Measurements from ENCODE around the gene RPTOR.
A peak's percentile ranks its signal among the peaks of the same experiment; 100 is the strongest.

RPTOR gene

DNA sequence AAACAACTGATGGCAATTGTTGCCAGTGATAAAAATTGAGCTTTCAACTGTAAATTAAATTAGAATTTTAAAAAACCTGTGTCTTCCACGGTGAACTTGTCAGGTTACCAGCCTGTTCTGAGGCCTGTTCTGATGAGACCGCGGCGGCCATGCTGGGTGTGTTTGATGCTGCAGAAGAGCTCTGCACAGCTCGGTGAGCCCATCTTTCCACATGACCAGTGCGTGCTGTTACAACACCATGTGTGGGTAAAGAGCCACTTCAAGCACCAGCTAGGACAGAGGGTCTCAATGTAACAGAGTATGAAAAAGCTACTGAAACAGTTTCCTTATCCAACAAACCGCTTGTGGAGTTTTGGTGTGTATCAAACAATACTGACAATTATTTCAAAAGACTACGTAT lies 48.5 kb downstream of the RPTOR start:
- no peak for DNase-seq (ENCODE audit: low spot score)

DNA sequence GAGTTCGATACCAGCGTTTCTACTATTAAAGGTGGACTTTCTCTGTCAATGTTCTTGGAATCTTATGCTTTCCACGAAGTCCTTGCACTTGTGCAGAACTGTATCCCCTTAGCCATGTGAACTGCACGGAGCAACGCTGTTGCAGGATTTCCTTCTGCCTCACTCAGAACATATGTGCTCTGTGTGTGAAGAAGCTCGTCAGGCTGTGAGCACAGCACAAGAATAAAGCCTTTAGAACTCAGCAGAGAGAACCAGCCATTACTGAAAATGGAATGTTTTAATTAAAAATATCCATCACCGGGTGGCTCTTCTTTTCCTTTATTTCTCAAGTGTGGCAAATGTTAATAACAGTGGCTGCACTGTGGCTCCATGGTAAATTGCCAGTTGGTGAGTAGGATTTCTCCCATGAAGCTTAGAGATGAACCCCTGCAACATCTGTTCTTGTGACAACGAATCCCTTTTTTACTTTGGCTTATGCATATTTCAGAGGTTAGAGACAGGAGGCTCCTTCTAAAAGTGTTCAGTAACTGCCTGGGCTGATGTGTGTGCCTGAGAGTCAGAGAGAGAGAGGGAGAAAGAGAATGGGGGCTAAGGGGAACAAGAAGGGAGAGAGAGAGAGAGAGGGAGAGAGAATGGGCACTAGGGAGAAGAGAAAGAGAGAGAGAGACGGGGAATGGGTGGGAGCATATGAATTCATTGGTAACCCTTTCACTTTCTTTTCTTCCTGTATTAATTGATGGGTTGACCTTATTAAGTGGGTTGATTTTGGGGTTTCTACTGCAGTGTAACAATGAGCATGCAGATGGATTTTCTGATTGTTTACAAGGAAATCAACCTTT lies 50.0 kb downstream of the RPTOR start:
- no peak for DNase-seq (ENCODE audit: low spot score)

DNA sequence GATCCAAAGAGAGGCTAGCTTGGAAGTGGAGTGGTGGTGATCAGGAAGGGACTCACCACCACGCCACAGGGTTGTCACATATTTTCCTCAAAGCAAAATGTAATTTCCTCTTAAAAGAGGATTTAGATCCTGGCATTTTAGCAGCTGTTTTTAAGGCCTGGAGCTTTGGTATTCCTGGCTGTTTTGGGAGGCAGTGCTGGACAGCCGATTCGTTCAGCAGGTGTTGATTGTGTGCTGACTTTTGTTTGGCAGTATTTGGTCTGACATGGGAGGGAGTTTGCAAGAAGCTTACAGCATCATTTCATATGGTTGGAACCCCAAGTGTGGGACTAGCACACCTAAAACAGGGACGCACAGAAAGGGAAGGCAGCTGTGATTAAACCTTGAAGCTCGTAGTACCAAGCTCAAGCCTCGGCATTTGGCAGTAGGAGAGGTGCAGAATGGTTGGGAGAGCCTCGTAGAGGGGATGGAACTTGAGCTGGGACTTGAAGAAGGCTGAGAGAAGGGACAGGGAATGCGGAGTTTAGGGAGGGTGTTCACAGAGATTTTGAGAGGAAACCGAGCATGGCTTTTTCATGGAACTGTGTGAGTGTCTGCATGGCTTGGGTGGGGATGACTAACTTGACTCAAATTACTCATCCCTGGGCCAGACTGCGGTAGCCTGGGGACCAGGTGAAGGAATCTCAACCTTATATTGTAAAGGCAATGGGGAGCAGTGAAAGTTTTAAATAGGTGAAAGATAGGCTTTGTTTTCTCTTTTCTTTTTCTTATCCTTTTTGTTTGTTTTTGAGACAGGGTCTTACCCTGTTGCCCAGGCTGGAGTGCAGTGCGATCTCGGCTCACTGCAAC lies 52.3 kb downstream of the RPTOR start:
- DNase-seq (ENCODE audit: low spot score) = no peak

DNA sequence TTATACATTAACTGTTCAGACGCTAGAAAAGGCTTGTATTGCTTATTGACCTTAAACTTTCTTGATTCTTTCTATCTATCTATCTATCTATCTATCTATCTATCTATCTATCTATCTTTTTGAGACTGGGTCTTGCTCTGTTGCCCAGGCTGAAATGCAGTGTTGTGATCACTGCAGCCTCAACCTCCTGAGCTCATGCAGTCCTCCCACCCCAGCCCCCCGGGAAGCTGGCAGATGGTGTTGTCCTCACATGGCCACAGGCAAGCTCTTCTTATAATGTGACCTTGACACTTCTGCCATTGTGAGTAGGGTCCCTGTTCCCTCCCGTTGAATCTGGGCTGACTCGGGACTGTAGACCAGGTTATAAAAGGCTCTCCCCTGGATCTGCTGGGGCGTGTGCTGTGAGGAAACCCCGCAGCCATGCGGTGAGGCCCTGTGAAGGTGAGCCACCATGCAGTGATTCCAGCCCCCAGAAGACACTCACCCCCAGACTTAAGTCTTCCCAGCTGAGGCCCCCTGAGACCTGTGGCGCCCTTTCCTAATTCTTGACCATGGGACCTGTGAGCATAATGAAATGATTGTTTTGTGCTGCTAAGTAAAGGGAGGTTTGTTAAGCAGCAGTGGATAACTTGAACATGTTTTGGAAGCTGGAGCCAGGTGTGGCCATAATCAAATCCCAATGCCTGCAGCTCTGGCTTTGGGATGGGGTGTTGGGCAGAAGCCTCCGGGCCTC lies 54.3 kb downstream of the RPTOR start:
- no peak for DNase-seq (ENCODE audit: low spot score)

DNA sequence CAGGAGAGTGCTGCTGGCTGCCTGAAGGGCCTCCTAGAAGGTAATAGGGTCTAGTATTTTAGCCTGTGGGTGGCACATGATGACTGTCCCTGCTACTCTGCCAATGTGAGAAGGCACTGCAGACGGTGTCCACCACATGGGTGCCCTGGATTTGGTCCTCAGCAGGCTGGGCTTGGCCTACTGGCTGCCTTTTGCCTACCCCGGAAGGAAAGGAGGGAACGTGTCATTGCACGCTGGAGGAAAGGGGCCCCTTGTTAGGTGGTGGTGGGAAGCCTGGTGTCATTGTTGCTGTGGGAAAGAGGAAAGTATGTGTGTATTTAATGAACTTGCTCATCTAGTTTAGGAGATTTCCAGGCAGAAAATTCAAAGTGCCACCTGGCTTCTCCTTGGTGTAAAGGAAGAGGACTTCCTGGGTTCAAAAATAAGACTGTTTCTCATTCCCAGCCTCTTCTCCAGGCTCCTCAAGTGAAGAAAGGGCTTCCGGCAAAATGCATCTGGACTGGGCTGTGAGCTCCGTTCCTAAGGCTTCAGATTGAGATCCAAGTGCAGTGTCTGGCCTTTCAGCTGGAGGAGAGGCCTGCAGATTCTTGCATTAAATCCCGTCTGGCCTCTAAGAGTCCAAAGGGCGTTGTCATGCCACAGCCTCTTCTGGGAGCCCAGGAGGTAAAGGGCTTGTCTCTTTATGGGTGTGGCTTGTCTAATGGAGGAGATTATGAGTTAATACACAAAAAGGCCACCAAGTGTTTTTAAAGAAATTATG lies 55.1 kb downstream of the RPTOR start:
- no peak for DNase-seq (ENCODE audit: low spot score)

DNA sequence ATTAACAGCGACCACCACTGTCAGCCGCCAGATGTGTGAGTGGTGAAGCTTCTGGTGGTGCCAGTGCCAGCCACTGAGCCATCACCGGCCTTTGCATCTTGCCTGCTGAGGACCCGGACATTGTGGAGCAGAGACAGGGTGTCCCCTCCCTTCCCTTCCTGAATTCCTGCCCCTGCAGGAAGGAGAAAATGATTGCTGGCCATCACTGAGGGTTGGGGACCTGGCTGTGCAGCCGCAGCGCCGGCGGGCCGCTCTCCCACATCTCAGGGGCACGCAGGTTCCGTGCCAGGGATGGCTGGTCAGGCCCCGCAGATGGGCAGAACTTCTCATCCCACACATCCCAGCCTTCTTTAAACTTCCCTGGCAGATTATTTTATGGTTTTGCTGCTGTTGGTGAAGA lies 56.5 kb downstream of the RPTOR start:
- DNase-seq (ENCODE audit: low spot score) = no peak

DNA sequence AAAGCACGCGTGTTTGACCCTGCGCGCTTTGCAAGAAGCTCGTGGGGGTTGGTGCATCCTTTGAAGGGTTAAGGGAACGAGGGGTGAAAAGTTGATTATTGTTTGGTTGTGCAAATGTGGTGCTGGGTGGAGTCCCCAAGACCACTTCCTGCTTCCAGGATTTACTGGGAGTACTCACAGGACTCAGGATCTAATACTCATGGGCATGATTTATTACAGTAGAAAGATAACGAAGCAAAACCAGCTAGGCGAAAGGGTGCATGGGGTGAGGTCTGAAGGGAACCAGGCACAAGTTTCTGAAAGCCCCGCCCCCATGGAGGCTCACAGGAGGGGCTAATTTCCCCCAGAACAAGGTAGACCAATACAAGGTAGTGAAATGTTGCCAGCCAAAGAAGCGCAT lies 58.8 kb downstream of the RPTOR start:
- DNase-seq (ENCODE audit: low spot score) = no peak

DNA sequence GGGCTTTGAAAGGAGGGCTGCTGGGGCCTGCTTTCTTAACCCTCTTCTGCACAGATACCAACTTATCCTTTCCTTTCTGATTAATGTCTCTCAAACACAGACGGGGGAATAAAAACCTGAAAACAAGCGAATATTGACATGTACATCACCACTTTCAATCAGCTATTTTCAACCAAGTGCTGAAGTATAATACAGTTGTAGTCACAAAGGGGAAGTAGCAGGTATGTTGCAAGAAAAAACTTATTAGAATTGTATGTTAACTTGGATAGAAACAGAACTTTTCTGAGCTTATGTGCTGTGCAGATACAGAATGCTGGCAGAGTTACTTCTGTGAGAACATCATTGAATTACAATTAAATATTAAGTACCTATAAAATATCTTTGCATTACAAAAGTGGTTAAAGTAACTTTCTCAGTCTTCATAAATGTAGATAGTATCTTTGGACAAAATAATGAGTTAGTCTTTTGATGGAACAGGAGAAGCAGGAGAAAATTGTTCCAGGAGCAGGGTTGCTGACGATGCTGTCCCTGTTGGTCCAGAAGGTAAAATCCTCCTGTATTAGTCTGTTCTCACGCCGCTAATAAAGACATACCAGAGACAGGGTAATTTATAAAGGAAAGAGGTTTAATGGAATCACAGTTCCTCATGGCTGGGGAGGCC lies 59.5 kb downstream of the RPTOR start:
- DNase-seq (ENCODE audit: low spot score) = no peak

DNA sequence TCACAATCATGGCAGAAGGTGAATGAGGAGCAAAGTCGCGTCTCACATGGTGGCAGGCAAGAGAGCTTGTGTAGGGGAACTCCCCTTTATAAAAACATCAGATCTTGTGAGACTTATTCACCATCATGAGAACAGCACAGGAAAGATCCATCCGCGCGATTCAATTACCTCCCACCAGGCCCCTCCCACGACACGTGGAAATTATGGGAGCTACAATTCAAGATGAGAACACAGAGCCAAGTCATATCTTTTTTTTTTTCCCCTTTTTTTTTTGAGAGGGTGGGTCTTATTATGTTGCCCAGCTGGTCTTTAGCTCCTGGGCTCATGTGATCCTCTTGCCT lies 60.0 kb downstream of the RPTOR start:
- no peak for DNase-seq (ENCODE audit: low spot score)

DNA sequence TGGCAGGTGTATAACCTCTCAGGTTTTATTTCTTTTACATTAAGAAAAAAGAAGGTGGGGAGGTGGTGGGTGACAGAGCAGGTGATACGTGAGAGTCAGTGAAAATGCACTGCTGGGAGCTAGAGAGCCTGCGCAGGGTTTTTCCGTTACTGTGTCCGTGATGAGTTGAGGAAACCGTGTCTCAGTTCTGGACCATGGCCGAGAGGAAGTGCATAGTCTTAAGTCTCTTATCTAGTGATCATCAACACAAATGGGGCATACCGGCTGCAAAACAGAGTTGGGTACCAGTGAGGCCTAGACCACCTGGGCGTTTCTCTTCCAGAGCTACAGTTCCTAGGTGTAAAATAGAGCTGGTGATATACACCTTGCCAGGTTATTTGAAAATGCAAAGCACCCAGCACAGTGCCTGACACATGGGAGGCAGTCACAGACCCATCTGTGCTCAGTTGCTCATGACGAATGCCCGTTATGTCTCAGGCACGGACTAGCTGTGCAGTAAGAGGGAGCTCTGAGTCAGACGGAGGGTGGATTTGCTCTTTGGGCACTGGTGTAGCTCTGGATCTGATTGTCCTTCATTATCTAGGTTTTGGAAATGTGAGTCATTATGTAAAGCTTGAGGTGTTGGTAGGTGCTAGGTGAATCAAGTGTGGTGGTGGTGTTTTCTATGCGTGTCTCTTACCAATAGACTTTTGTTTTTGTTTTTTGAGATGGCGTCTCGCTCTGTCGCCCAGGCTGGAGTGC lies 60.9 kb downstream of the RPTOR start:
- DNase-seq (ENCODE audit: low spot score) = peak; percentile 75

DNA sequence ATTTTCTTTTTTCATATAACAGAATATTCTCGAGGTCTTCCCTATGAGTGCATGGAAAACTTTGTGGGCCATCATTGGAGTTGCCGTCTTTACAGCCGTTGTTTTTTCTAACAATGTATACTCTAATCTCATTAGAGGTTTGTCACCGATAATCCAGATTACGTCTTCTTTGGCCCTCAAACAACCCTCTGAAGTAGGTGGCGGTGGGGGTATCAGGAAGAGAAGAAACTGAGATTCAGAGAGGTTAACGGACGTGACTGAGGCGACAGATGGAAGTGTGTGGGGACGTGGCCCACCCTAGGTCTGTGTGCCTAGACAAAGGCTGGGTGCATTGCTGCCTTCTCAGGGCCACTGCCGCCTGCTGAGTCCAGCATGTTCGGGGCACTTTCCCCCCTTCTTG lies 63.7 kb downstream of the RPTOR start:
- DNase-seq (ENCODE audit: low spot score) = no peak

DNA sequence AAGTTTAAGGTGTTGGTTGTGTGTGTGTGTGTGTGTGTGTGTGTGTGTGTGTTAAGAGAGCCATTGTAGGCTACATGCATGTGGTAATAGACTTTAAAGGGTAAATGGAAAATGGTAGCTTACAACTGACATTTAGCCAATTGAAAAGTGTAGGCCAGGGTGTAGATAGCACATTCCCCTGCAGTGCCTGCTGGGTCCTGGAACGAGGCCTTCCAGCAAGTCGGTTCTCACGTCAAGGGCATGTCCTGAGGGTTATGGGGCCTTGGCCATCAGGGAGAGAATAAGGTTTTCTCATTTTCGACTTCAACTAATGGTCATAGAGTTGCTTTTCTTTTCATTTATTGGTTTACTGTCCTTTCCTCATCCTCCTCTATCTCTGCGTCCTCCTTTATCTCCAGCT lies 65.1 kb downstream of the RPTOR start:
- no peak for DNase-seq (ENCODE audit: low spot score)

DNA sequence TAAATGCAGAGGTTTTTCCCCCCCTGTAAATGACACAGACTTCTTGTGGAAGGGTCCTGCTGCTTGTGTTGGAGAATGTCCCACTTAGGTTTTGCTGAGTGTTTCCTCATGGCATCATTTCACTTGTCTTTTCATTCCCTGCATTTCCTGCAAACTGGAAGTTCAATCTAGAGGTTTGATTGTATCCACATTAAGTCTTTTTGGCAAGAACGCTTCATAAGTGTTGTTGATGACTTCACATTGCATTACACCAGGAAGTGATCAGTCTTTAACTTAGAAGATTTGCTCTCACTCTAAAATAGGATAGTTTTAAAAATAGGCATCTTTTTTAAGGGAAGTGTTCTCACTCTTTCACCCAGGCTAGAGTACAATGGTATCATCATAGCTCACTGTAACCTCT lies 67.2 kb downstream of the RPTOR start:
- DNase-seq (ENCODE audit: low spot score) = no peak

DNA sequence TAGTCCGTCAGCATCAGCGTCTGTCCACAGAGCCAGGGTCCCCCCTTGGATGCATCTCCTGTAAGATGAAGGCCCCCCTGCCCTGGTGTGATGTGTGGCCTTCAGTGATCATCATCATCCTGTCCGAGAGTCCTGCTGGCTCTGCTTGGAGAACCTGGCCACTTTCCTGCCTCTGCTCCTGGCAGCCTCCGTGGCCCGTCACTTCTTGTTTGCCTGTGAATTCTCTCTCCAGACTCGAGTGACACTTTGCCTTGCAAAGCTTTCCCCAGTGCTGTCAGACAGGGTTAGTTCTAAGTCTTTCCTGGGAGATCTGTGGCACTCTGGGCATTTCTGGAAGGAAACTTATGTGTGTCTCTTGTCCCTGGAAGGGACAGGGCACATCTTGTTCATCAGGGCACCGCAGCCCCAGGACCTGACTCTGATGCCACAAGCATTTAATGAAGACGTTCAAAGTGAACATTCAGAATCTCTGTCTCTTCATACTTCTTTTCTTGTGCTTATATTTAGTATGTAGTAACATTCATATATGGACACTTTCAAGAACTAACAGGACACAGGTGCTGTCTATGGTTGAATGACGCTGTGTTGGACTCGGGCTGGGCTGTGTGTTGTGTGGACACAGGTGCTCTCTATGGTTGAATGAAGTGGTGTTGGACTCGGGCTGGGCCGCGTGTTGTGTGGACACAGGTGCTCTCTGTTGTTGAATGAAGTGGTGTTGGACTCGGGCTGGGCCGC lies 68.5 kb downstream of the RPTOR start:
- DNase-seq (ENCODE audit: low spot score) = no peak

DNA sequence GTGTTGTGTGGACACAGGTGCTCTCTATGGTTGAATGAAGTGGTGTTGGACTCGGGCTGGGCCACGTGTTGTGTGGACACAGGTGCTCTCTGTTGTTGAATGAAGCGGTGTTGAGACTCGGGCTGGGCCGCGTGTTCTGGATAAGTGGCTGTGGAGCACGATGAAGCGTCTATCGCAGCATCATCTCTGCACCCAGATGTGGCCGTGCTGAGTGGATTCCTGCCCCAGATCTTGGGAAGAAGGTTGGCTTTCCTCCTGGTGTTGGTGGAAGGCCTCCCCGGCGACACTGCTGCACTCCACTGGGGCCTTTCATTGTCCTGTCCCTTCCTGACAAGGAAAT lies 69.1 kb downstream of the RPTOR start:
- DNase-seq (ENCODE audit: low spot score) = no peak

DNA sequence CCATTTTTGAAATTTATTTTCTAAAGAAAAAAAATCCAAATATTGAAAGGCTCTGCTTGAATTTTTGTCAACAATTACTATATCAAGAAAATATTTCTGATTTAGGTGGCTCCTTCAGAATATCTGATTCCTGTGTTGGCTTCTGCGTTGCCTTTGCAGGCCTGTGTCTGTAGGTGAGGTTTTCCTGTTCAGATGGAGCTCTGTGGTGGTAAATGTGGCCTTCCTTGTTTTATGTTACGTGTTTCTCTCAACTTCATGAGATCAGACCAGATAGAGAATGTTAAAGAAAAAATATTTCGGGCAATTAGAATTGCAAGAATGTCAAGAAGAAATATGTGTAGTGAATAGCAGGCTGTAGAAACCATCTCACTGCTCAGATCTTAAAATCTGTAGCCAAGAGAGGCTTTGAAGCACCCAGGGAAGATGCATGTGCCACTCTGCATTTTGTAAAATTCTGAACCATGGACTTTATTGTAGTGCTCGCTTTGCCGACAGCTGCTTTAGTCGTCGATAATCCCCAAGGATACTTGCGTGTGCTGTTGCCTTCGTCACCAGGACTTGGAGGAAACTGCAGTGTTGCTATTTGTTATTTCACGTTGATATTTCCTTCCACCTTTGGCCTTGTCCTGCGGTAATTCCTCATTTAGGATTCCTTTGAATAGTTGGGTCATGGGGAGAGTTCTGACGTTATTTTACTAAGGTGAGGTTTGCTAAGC lies 69.9 kb downstream of the RPTOR start:
- DNase-seq (ENCODE audit: low spot score) = no peak

DNA sequence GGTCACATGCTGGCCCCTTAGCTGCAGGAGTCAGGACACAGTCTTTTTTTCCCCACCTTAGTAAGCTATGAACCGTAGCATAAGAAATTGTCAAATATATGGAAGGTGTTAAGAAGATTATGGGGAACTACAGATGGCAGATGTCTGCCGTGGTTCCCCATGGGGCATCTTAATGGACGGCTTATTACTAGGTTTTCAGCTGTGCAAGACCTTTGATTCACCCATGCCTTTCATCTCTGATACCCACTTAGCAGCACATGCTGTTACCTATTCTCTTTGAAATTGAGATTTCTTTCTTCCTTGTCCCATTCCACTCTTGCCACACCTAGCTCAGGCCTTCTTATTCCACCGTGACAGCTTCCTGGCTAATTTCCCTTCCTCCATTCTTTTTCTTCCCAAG lies 70.7 kb downstream of the RPTOR start:
- DNase-seq (ENCODE audit: low spot score) = no peak

DNA sequence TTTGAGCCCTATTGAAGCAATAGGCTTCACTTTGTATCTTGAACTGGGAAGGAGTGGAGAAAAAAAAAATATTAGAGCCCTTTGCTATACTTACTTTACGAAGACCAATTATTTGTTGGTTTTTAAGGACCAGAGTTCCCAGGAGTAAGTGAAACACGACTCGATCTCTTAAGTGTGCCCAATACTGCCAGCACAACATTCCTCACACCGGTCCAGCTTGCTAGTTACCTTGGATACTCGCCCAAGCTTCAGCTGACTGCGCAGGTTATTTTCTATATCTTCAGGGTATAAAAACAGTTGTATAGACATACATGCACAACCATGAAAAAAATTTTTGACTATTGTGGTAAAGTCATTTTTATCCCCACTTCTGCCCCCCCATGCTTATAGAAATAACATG lies 72.1 kb downstream of the RPTOR start:
- no peak for DNase-seq (ENCODE audit: low spot score)

DNA sequence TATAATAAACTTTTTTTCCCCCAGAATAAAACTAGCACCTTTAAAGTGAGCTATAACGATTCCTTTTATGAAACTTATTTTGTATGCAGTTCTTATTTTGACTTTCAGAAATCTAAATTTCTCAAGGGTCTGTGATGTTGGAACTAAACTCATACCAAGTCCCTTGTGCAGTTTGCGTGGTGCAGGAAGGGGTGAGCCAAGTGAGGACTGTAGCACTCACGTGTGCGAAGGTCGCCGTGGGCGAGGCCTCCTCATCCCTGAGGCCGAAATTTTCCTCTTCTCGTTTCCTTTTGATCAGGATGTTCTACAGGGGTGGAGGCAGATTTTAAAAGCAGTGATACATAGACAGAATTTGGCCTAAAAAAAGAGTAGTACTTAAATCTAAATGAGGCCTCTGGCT lies 73.7 kb downstream of the RPTOR start:
- no peak for DNase-seq (ENCODE audit: low spot score)

All from CD4-positive, alpha-beta T cell treated with Interleukin-2 at 100 ng/mL for 4 hours (primary cell).